Measurements from ENCODE around the gene BZW2. TPM values are rescaled to one million over a fixed set of nuclear protein-coding genes. Genes with fewer than 3 reads are reported as not detected.
"Not testable (repeated sequence)": the region's sequence is repeated elsewhere in the genome, so short reads cannot be mapped to it uniquely, and the experiment has no call there.

The BZW2 gene
- polyA plus RNA-seq, 3 donors, result 79.1 to 82.1 (median 79.3) TPM

GRCh38 chr7:16644636-16645592 is 1.1 kb upstream of the BZW2 start:
- peak; percentile 25 to 44 (median 42) for DNase-seq (ENCODE audit: low read depth in 3 of 3, low spot score in 2 of 3)

DNA sequence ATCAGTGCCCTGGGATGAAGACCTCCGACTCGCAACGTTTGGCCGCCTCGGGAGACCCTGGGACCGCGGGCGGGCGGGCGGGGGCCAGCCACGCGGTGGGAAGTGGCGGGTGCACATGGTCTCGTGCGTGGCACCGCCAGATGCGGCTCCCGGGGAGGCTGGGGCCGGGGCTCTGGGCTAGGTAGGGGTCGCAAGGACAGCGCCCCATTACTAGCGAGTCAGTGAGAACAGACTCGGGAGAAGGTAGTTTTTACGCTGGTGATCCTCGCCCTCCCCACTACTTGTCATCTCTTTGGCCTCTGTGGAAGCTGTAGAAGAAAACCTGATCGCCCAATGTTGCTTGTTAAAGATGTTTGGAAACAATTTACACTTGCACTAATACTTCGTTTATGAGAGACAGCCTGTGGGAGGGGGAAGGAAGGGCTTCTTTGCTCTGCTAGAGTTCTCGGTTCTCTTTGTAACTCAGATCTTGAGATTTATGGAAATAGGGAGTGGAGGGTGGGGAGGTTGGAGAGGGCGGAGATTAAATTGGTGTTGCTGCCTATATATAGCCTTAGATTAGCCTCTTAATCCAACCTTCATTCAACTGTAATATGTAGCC is 591 bp downstream of the BZW2 start:
- DNase-seq (ENCODE audit: low read depth in 3 of 3, low spot score in 2 of 3), result peak in 2 of 3 donors; percentile 27 to 31

DNA sequence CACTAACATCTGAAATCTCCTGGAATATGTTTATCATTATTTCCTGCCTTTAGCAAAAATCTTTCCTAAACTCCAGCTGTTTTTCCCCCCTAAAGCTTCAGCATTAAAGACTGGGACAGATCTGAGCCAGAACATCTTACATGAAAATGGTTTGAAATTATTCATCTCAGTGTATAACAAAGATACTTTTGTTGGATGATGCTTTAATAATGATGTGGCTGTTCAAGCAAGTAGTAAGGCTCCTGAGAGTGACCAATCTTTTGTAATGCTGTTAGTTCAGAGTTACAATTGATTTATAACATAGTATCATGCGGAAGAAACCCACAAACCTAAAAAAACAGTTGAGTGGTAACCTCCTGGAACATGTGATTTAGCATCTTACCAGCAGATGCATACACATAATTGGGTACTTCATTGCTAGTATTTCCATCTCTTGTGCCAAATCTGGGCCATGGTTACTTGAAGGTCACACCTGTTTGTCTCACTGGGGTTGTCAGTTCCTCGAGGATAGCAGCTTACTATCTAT is 1.5 kb downstream of the BZW2 start:
- no peak for DNase-seq (ENCODE audit: low read depth in 3 of 3, low spot score in 2 of 3)

DNA sequence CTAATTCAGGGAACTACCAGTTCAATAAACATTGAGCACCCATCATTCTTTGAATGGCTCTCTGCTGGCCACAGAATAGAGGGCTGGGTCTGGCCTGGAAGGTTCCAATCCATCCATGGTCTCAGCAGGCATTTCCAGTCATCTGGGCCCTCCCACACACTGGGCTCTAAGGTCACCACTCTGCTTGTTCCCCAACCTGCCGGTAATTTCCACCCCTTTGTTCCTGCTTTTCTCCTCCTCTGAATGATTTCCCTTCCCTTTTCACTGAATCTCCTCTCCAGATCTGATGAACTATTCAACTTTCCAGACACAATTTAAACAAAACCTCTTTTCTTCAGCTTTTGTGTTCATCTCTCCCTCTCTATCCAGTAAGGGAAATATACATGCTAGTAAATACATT is 2.6 kb downstream of the BZW2 start:
- DNase-seq (ENCODE audit: low read depth in 3 of 3, low spot score in 2 of 3), result no peak

DNA sequence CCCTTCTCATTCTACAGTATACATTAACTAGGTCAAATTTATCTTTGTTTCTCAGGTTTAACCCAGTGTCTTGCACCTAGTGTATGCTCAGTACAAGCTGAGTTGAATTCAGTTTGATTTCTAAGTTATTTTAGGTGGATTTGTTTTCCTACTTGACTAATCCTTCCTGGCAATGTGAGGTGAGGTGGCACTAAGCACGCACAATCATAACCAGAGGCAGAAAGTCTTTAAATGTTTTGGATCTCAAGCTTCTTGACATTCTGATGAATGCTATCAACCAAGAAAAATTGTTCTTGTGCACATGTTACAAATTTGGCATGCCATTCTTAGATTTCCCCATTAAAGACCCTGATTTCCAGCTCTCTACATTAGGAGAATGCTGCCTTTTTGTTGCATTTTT is 3.2 kb downstream of the BZW2 start:
- no peak for DNase-seq (ENCODE audit: low read depth in 3 of 3, low spot score in 2 of 3)

DNA sequence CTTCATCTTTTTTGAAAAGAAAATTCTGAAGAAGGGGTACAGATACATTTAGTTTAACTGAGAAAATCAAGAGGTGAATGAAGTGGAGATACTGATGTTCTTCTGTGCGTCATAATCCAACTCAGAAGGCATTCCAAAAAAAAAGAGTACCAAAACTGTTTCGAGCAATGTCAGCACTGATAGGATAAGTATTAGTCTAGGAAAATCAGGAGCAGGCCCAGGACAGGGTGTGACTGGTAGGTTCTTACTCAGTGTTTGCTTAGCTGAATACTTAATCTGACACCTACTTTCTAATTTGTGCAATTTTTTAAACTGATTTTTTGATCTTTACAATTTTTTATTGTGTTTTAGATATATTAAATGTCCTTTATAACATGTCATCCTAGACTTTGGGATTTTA is 4.3 kb downstream of the BZW2 start:
- no peak for DNase-seq (ENCODE audit: low read depth in 3 of 3, low spot score in 2 of 3)

DNA sequence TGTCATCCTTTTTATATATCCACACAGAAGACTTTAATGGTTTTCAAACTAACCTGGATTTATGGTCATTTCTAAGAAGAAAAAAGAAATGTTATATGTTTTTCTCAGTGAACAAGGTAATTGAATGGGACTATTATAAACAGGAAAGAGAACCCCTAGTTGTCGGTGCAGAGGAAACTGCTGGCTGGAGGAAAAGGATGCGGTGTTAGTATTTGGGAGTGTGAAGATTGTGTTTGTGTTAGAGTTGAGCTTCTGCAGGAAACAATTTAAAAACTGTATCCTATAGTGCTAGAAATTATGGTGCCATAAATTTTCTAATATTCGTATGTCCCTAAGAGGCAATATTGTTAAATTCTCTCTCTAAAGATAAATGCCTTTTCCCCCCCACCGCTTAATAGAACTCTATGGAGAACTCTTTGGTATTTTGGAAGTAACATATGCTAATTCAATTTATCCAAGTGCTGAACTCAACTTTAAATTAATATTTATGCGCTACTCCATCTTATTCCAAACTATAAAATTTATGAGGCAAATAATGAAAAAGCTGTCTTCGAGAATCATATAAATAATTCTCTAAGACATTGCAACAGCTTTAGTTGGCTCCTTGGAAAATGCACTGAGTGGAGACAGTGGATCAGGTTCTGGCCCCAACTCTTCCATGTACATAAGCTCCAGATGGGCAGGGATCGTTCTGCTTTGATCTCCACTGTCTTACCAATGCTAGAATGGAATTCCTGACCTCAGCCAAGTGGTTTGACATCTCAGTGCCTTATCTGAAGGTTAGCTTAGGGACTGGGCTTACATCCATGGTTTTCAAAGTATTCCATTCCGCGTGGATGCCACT is 5.6 kb downstream of the BZW2 start:
- no peak for DNase-seq (ENCODE audit: low read depth in 3 of 3, low spot score in 2 of 3)

GRCh38 chr7:16652240-16652583 is 6.2 kb downstream of the BZW2 start:
- no peak for DNase-seq (ENCODE audit: low read depth in 3 of 3, low spot score in 2 of 3)

GRCh38 chr7:16652888-16653287 is 6.9 kb downstream of the BZW2 start:
- no peak for DNase-seq (ENCODE audit: low read depth in 3 of 3, low spot score in 2 of 3)

DNA sequence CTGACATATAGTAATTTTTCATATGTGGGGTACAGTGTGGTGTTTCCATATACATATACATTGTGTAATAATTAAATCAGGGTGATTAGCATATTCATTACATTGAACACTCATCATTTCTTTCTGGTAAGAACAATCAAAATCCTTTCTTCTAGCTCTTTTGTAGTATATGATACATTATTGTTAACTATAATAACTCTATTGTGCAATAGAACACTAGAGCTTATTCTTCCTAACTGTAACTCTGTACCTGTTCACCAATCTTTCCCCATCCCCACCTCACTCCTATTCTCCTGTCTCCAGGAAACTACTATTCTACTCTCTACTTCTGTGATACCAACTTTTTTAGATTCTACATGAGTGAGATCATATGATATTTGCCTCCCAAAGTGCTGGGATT is 9.4 kb downstream of the BZW2 start:
- no peak for DNase-seq (ENCODE audit: low read depth in 3 of 3, low spot score in 2 of 3)

DNA sequence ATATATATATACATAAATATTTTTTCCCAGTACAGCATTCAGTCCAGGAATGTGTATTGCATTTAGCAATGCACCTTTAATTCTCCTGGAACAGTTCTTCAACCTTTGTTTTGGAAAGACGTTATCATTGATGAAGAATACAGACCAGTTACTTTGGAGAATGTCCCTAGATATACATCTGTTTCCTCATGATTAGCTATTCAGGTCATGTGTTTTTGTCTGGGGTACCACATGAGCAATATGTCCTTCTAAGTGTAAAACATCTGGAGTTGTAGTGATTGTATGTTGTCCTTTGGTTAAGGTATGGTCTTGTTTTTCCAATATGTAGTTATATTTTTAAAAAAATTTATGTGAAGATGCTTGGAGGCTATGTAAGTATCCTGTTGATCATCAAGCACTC is 10.2 kb downstream of the BZW2 start:
- no peak for DNase-seq (ENCODE audit: low read depth in 3 of 3, low spot score in 2 of 3)

DNA sequence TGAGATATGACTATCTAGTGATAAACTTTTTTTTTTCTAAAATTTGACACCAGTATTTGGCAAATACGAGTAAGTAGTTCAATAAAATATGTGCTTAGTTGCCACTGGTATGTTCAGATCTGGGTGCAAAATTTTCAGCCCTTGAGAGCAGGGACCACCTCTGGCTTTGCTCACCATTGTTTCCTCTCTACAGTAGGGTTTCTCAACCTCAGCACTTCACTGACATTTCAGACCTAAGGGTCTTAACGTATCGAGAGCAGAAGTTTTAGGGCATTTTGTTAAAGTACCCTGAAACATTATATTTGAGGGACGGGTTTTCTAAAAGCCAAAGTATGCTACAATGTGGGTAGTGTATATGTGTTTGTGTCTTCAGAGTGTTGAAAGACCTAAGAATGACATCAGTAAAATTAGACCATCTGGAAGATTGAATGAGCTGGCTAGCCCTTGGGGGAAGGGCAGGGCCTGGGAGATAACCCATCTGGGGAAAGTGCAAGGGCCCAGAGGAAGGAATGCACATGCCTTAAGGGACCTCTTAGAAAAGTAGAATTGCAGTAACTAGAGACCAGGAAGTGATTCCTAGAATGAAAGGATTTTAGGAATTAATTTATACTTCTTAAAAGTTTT is 11.8 kb downstream of the BZW2 start:
- DNase-seq (ENCODE audit: low read depth in 3 of 3, low spot score in 2 of 3), result no peak

- not testable (repeated sequence) for DNase-seq (ENCODE audit: low read depth in 3 of 3, low spot score in 2 of 3)
Measured at GRCh38 chr7:16659854-16660497, 14.0 kb downstream of the BZW2 start.

- no peak for DNase-seq (ENCODE audit: low read depth in 3 of 3, low spot score in 2 of 3)
Measured at GRCh38 chr7:16660702-16661464, 14.9 kb downstream of the BZW2 start.

DNA sequence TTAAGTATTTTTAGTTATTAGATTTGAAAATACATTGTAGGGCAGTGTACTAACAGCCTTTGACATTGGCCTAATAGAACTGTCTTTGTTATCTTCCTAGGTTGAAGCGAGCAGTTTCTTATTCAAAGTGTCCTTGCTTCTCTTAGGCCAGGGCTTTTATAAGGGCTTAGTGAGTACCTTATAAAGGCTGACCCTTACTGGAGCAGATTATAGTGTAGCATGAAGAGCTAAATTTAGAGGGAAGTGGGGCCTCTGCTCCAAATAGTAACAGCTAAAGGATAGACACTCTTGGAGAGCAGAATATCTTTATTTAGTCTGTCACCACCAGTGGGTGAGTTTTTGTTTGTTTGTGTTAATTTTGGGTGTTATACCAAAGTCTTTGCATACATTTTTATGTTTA is 15.9 kb downstream of the BZW2 start:
- DNase-seq (ENCODE audit: low read depth in 3 of 3, low spot score in 2 of 3), result no peak

- DNase-seq (ENCODE audit: low read depth in 3 of 3, low spot score in 2 of 3), result no peak
Measured at GRCh38 chr7:16667355-16667754, 21.4 kb downstream of the BZW2 start.

- DNase-seq (ENCODE audit: low read depth in 3 of 3, low spot score in 2 of 3), result no peak
Measured at GRCh38 chr7:16668049-16668858, 22.3 kb downstream of the BZW2 start.

DNA sequence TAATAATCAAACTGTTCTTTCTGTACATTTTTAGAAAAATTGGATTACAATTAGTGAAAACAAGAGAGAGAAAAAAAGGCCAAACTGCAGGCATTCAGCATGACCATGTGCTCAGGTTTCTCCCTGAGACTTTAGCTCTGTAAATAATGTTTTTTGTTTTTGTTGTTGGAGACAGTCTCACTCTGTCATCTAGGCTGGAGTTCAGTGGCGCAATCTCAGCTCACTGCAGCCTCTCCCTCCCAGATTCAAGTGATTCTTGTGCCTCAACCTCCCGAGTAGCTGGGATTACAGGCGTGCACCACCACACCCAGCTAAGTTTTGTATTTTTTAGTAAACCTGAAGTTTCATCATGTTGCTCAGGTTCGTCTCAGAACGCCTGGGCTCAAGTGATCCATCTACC is 23.0 kb downstream of the BZW2 start:
- no peak for DNase-seq (ENCODE audit: low read depth in 3 of 3, low spot score in 2 of 3)

DNA sequence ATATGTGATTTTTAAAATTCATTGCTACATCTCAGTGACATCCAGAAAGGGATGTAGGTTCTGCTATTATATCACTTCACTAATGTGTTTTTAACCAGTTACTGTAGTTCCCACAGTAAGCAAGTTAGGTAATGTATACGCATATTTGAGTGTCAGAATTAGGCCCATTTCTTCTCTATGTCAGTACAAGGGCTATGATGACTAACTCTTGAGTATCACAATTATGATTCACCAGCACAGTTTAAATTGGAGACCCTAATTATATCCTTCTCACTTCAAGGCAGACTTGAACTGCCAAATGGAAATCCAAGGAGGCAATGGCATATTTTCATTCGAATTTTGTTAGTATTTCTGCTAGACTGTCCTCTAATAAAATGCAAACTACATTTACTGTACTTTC is 23.6 kb downstream of the BZW2 start:
- no peak for DNase-seq (ENCODE audit: low read depth in 3 of 3, low spot score in 2 of 3)
